ENCODE measurements around the gene PSG3.
A peak's percentile ranks its signal among the peaks of the same experiment; 100 is the strongest.
"Not testable (repeated sequence)": the region's sequence is repeated elsewhere in the genome, so short reads cannot be mapped to it uniquely, and the experiment has no call there.

Gene PSG3

DNA sequence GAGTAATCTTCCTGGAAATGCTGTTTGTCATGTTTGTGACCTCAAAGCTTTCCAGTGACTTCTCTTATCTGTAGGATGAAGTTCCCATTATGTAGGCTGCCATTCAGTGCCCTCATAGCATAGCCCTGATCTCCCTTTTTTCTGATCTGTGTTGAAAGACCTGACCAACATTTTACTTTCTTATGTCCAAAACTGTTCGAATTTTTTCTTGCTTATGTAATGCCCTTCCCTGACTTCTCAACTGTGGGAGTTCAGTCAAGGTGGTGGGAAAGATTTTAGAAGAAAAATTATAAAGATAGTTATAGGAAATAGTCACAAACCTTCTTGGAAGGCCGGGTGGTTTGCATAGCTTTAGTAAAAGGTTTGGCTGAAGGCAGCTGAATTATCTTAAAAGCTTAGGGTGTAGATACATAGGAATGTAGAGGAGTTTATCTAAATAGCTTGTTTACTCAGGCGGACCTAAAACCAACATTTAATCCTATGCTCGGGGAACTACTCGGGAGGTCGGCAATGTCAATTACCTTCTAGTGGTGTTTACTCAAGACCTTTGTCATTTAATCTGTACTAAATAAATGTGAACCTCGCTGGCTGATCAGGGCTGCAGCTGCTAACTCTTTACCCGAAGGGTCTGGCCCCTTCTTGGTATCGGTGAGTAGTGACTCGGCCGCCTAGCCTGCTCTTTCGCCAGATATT is 44.3 kb downstream of the PSG3 start:
- DNase-seq (ENCODE audit: low read depth in 4 of 4, low spot score in 1 of 4): no peak

DNA sequence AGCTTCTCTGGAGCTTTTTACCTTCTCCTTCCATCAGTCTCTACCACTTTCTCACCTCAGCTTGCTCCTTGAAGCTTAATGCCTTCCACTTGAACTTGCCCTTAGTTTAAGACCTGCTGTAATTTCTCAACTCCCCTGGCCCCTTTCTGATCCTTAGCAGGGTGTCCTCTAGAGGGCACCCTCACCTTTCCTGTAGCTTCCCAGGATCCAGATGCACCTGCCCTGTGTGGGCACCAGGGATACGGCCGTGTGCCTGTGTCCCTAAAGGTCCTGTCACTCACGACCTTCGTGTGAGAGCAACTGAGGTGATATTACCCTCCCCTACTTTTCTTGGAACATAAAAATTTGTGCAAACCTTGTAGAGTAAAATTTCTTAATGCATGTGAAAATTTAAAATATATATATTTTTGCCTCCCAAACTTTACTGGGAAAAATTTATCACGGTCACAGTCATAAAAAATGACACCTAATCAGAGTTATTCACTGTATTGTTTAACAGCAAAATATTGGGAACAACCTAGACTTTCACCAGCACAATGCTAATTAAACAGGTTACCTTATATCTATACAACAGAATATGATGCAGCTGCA is 46.4 kb downstream of the PSG3 start:
- peak in 1 of 4 experiments; percentile 1 for DNase-seq (ENCODE audit: low read depth in 4 of 4, low spot score in 1 of 4)

DNA sequence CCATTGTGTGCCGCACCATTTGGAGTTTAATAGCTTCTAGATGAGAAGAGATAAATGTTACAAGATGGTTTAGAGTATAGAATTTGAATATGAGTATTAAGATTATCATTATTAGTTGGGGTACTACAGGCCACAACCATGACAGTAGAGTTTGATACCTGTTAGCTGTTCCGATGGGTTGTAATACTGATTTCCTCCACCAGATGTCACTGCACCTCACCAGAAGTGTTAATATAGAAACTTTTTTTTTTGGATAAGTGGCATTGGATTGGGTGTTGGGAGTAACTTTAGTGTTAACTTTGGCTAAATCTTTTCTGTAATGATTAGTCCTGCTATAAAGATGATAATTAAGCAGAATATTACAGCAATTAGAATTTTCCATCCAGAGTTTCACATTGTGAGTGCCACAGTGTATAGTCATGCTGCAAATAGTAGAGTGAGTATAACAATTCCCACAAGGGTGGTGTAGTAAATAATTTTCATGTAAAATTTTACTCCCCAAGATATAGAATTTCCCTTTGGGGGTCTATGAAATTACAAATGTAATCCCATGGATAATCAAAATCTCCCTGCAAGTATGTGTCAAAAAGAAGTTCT is 56.3 kb downstream of the PSG3 start:
- no peak for DNase-seq (ENCODE audit: low read depth in 4 of 4, low spot score in 1 of 4)

DNA sequence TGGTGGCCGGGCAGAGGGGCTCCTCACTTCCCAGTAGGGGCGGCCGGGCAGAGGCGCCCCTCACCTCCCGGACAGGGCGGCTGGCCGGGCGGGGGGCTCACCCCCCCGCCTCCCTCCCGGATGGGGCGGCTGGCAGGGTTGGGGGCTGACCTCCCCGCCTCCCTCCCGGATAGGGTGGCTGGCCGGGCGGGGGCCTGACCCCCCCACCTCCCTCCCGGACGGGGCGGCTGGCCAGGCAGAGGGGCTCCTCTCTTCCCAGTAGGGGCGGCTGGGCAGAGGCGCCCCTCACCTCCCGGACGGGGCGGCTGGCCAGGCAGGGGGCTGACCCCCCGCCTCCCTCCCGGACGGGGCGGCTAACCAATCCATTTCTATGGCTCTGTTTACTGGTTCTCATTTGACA is 64.0 kb downstream of the PSG3 start:
- not testable (repeated sequence) for DNase-seq (ENCODE audit: low read depth in 4 of 4, low spot score in 1 of 4)

DNA sequence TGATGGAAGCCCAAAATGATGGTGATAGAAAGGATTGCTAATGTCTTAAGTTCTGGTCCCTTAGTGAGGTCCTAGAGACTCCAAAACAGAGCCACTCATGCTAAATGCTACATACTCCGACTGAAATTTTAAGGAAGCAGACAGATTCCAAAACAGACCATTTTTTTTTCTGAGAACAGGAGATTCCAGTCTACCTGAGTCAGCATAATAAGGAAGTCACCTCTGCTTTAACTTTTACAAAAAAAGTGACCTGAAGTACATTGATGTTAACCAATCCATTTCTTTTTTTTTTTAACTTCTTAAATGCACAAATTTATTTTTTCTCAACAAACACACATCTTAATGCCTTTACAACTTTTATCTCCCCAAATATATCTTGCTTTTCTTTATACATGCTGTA is 65.7 kb downstream of the PSG3 start:
- DNase-seq (ENCODE audit: low read depth in 4 of 4, low spot score in 1 of 4): not testable (repeated sequence)

Measured in stimulated activated CD4-positive, alpha-beta T cell treated with anti-CD3 and anti-CD28 coated beads, Interleukin-1b, Interleukin-23, amount 100 ng/mL, for 24 hours (primary cell).